ENCODE measurements around the gene RBMS1.

The RBMS1 gene

DNA sequence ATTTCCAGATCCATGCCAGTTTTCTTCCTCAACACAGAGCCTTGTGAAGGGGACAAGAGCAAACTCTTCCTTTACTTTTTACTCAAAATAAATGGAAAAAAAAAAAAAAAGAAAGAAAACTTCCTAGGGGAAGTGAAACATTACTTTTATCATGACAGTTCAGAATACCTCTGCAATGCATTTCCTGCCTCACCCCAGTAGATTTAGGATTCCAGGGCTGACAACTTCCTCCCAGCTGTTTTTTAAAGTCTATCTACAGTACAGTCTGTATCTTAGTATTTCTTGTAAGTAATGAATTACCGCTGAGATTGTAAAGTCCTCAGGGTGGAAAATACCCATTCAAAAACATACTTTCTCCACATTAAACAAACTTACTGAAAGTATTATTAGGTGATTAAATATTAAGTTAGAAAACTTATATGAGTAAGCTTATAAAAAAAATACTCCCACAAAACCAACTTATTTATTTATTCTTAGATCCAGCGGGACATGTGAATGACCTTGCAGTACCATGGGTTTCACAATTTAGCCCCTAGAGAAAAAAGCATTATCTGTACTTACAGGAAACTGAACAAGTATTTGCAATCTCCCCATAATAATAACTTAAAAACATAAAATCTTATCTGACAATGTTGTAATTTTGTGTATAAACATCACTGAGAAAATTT lies 117.7 kb downstream of the RBMS1 start:
- H3K23ac ChIP-seq (ENCODE audit: low read depth, low read length, poor library complexity) = no peak overlapping the region
- no peak overlapping the region for H3K4me2 ChIP-seq (ENCODE audit: insufficient read depth, low read length, poor library complexity, severe bottlenecking)
- no peak overlapping the region for H2BK15ac ChIP-seq (ENCODE audit: low read length)
- H2BK12ac ChIP-seq (ENCODE audit: low read length) = no peak overlapping the region
- DNase-seq (ENCODE audit: low spot score) = no peak
- no peak overlapping the region for H4K91ac ChIP-seq (ENCODE audit: low read depth, low read length, poor library complexity)
- no CpG with 5 or more reads among the region's 2 CpGs for WGBS, 2 donors (ENCODE audit: extremely low coverage in 2 of 2, insufficient read length in 2 of 2, insufficient replicate concordance in 1 of 2)
- H3K9ac ChIP-seq (ENCODE audit: low read depth, low read length, poor library complexity) = no peak overlapping the region
- no peak overlapping the region for H2AK5ac ChIP-seq (ENCODE audit: low read depth, low read length)
- no peaks in the 10 kb centered on the region for H3K27me3 ChIP-seq (ENCODE audit: control insufficient read depth in 3 of 3, insufficient read depth in 3 of 3, low read depth in 1 of 3, low read length in 3 of 3)
- no peaks in the 10 kb centered on the region for H3K36me3 ChIP-seq (replicated peaks in 1 of 2; ENCODE audit: control insufficient read depth in 2 of 2, insufficient read depth in 2 of 2, low read length in 2 of 2)
- peaks cover 2% of the 10 kb centered on the region for H3K79me1 ChIP-seq (ENCODE audit: low read depth, low read length)
- H3K9me3 ChIP-seq (replicated peaks in 1 of 2; ENCODE audit: control insufficient read depth in 2 of 2, insufficient read depth in 1 of 2, low read depth in 1 of 2, low read length in 2 of 2) = no peaks in the 10 kb centered on the region
- no peak overlapping the region for H3K4ac ChIP-seq (ENCODE audit: low read length)
- no peak overlapping the region for H3K27ac ChIP-seq (replicated peaks; ENCODE audit: low read length)
- H2BK5ac ChIP-seq (ENCODE audit: low read length) = no peak overlapping the region
- H2AFZ ChIP-seq (ENCODE audit: low read length) = no peak overlapping the region
- no peak overlapping the region for H3K14ac ChIP-seq (ENCODE audit: low read length)
- H4K8ac ChIP-seq (ENCODE audit: low read depth, low read length) = no peak overlapping the region
- H3K4me3 ChIP-seq (ENCODE audit: low read length in 2 of 2) = no peak overlapping the region
- H2BK120ac ChIP-seq (ENCODE audit: low read depth, low read length) = no peak overlapping the region
- H3K18ac ChIP-seq (ENCODE audit: low read length) = no peak overlapping the region
- H3K4me1 ChIP-seq (ENCODE audit: control insufficient read depth in 2 of 2, insufficient read depth in 1 of 2, low read depth in 1 of 2, low read length in 2 of 2) = peaks cover 14 to 17% of the 10 kb centered on the region in 2 donors

DNA sequence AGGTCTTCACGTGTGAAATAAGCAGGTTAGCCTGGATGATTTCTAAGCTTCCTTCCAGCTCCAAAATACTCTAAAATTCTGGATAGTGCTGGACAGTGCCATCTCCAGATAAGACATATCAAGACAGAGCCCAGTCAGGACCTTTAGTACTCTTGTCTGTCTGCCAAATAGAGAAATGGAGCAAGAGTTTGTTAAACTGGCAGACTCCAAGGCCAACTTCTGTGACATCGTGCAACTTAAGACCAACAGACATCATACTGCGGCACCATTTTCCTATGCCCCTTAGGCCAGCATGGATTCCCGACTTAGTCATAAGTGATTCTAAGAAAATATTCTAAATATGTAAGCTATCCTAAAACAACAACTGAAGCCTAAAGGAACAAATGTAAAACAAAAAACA lies 118.6 kb downstream of the RBMS1 start:
- Histone ChIP-seq H3K4me1 (ENCODE audit: control insufficient read depth in 2 of 2, insufficient read depth in 1 of 2, low read depth in 1 of 2, low read length in 2 of 2) (peaks cover 14 to 15% of the 10 kb centered on the region in 2 donors), H3K9me3 (replicated peaks in 1 of 2; ENCODE audit: control insufficient read depth in 2 of 2, insufficient read depth in 1 of 2, low read depth in 1 of 2, low read length in 2 of 2) (no peaks in the 10 kb centered on the region), H3K4me2 (ENCODE audit: insufficient read depth, low read length, poor library complexity, severe bottlenecking) (no peak overlapping the region), H3K23ac (ENCODE audit: low read depth, low read length, poor library complexity) (no peak overlapping the region), H3K9ac (ENCODE audit: low read depth, low read length, poor library complexity) (no peak overlapping the region), H3K27ac (replicated peaks; ENCODE audit: low read length) (no peak overlapping the region), H3K4me3 (ENCODE audit: low read length in 2 of 2) (no peak overlapping the region), H3K36me3 (replicated peaks in 1 of 2; ENCODE audit: control insufficient read depth in 2 of 2, insufficient read depth in 2 of 2, low read length in 2 of 2) (no peaks in the 10 kb centered on the region), H3K27me3 (ENCODE audit: control insufficient read depth in 3 of 3, insufficient read depth in 3 of 3, low read depth in 1 of 3, low read length in 3 of 3) (no peaks in the 10 kb centered on the region), H3K14ac (ENCODE audit: low read length) (no peak overlapping the region), H2BK5ac (ENCODE audit: low read length) (no peak overlapping the region), H2BK15ac (ENCODE audit: low read length) (no peak overlapping the region), H3K79me1 (ENCODE audit: low read depth, low read length) (peaks cover 2% of the 10 kb centered on the region), H2BK120ac (ENCODE audit: low read depth, low read length) (no peak overlapping the region), H2AK5ac (ENCODE audit: low read depth, low read length) (no peak overlapping the region), H2BK12ac (ENCODE audit: low read length) (no peak overlapping the region), H3K4ac (ENCODE audit: low read length) (no peak overlapping the region), H2AFZ (ENCODE audit: low read length) (no peak overlapping the region), H4K8ac (ENCODE audit: low read depth, low read length) (no peak overlapping the region), H3K18ac (ENCODE audit: low read length) (no peak overlapping the region), H4K91ac (ENCODE audit: low read depth, low read length, poor library complexity) (no peak overlapping the region)
- no peak for DNase-seq (ENCODE audit: low spot score)
- no CpG with 5 or more reads among the region's 4 CpGs for WGBS, 2 donors (ENCODE audit: extremely low coverage in 2 of 2, insufficient read length in 2 of 2, insufficient replicate concordance in 1 of 2)

DNA sequence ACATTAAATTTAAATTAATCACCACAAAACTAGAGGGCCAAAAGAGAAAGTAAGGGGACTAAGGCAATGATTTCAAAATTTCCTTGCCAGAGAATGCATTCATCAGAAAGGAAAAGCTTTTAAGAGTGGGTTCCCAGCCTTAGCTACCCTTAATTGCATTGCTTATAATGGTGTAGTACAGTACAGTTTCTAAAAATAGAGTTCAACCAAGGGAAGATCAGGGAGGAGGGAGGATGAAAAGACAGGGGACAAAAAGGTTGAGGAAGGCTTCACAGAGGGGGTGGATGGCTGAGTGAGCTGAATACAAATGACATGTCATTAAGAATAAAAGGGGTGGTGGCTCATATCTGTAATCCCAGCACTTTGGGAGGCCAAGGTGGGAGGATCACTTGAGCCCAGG lies 119.9 kb downstream of the RBMS1 start:
- H4K91ac ChIP-seq (ENCODE audit: low read depth, low read length, poor library complexity) = no peak overlapping the region

DNA sequence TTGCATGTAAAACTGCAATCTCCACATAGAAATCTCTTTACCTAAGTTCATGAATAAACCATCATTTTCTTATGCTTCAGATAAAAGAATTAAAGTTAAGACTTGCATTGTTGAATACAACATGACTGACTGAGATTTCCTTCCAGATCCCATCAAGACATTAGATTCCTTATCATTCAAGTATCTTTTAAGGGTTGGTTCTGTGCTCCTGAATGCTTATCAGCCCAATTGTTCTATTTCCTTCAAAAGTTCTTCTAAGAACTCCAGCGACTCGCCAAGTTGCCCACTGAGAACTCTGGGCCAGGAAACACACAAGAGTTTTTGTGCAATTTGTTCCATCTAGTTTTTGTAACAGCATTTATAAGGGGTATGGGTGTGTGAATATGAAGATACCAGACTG lies 120.3 kb downstream of the RBMS1 start:
- H3K18ac ChIP-seq (ENCODE audit: low read length) = no peak overlapping the region
- H3K4me3 ChIP-seq (ENCODE audit: low read length in 2 of 2) = no peak overlapping the region
- no CpG with 5 or more reads among the region's 2 CpGs for WGBS, 2 donors (ENCODE audit: extremely low coverage in 2 of 2, insufficient read length in 2 of 2, insufficient replicate concordance in 1 of 2)
- no peak overlapping the region for H3K4me2 ChIP-seq (ENCODE audit: insufficient read depth, low read length, poor library complexity, severe bottlenecking)
- no peaks in the 10 kb centered on the region for H3K27me3 ChIP-seq (ENCODE audit: control insufficient read depth in 3 of 3, insufficient read depth in 3 of 3, low read depth in 1 of 3, low read length in 3 of 3)
- H3K4ac ChIP-seq (ENCODE audit: low read length) = no peak overlapping the region
- no peaks in the 10 kb centered on the region for H3K36me3 ChIP-seq (replicated peaks in 1 of 2; ENCODE audit: control insufficient read depth in 2 of 2, insufficient read depth in 2 of 2, low read length in 2 of 2)
- no peak overlapping the region for H3K9ac ChIP-seq (ENCODE audit: low read depth, low read length, poor library complexity)
- no peak overlapping the region for H3K23ac ChIP-seq (ENCODE audit: low read depth, low read length, poor library complexity)
- DNase-seq (ENCODE audit: low spot score) = no peak
- H3K9me3 ChIP-seq (replicated peaks in 1 of 2; ENCODE audit: control insufficient read depth in 2 of 2, insufficient read depth in 1 of 2, low read depth in 1 of 2, low read length in 2 of 2) = no peaks in the 10 kb centered on the region
- no peak overlapping the region for H4K8ac ChIP-seq (ENCODE audit: low read depth, low read length)
- peaks cover 14 to 18% of the 10 kb centered on the region in 2 donors for H3K4me1 ChIP-seq (ENCODE audit: control insufficient read depth in 2 of 2, insufficient read depth in 1 of 2, low read depth in 1 of 2, low read length in 2 of 2)
- no peak overlapping the region for H2BK12ac ChIP-seq (ENCODE audit: low read length)
- no peak overlapping the region for H2AFZ ChIP-seq (ENCODE audit: low read length)
- H3K27ac ChIP-seq (replicated peaks; ENCODE audit: low read length) = no peak overlapping the region
- no peak overlapping the region for H4K91ac ChIP-seq (ENCODE audit: low read depth, low read length, poor library complexity)
- H2AK5ac ChIP-seq (ENCODE audit: low read depth, low read length) = no peak overlapping the region
- H2BK120ac ChIP-seq (ENCODE audit: low read depth, low read length) = no peak overlapping the region
- H3K14ac ChIP-seq (ENCODE audit: low read length) = no peak overlapping the region
- H3K79me1 ChIP-seq (ENCODE audit: low read depth, low read length) = no peaks in the 10 kb centered on the region
- H2BK15ac ChIP-seq (ENCODE audit: low read length) = no peak overlapping the region
- H2BK5ac ChIP-seq (ENCODE audit: low read length) = no peak overlapping the region

More for the DNA sequence above, 119.9 kb downstream of the RBMS1 start:
- H2AFZ ChIP-seq (ENCODE audit: low read length) = no peak overlapping the region
- H3K4ac ChIP-seq (ENCODE audit: low read length) = no peak overlapping the region
- H3K27ac ChIP-seq (replicated peaks; ENCODE audit: low read length) = no peak overlapping the region
- H4K8ac ChIP-seq (ENCODE audit: low read depth, low read length) = no peak overlapping the region
- H2BK15ac ChIP-seq (ENCODE audit: low read length) = no peak overlapping the region
- no peak overlapping the region for H3K4me3 ChIP-seq (ENCODE audit: low read length in 2 of 2)
- H3K9me3 ChIP-seq (replicated peaks in 1 of 2; ENCODE audit: control insufficient read depth in 2 of 2, insufficient read depth in 1 of 2, low read depth in 1 of 2, low read length in 2 of 2) = no peaks in the 10 kb centered on the region
- no peak overlapping the region for H2BK12ac ChIP-seq (ENCODE audit: low read length)
- H3K9ac ChIP-seq (ENCODE audit: low read depth, low read length, poor library complexity) = no peak overlapping the region
- H3K23ac ChIP-seq (ENCODE audit: low read depth, low read length, poor library complexity) = no peak overlapping the region
- no peak overlapping the region for H2BK5ac ChIP-seq (ENCODE audit: low read length)
- peaks cover 14 to 18% of the 10 kb centered on the region in 2 donors for H3K4me1 ChIP-seq (ENCODE audit: control insufficient read depth in 2 of 2, insufficient read depth in 1 of 2, low read depth in 1 of 2, low read length in 2 of 2)
- H3K79me1 ChIP-seq (ENCODE audit: low read depth, low read length) = no peaks in the 10 kb centered on the region
- no peaks in the 10 kb centered on the region for H3K36me3 ChIP-seq (replicated peaks in 1 of 2; ENCODE audit: control insufficient read depth in 2 of 2, insufficient read depth in 2 of 2, low read length in 2 of 2)
- H3K18ac ChIP-seq (ENCODE audit: low read length) = no peak overlapping the region
- H3K27me3 ChIP-seq (ENCODE audit: control insufficient read depth in 3 of 3, insufficient read depth in 3 of 3, low read depth in 1 of 3, low read length in 3 of 3) = no peaks in the 10 kb centered on the region
- no peak for DNase-seq (ENCODE audit: low spot score)
- no peak overlapping the region for H3K4me2 ChIP-seq (ENCODE audit: insufficient read depth, low read length, poor library complexity, severe bottlenecking)
- H2AK5ac ChIP-seq (ENCODE audit: low read depth, low read length) = no peak overlapping the region
- H3K14ac ChIP-seq (ENCODE audit: low read length) = no peak overlapping the region
- H2BK120ac ChIP-seq (ENCODE audit: low read depth, low read length) = no peak overlapping the region
